HG03039 (cell line): ENCODE data around the gene EPB42.

ENCODE experiments used
- ATAC-seq: cut with Tn5 transposase; IDR thresholded peaks from one replicate; pipeline ENCODE4 v1.9.1; 2021; ENCODE audit warnings: mild to moderate bottlenecking, moderate library complexity; ENCODE audit not compliant: unreplicated experiment

Gene EPB42

GRCh38 chr15:43220991-43221403 is at the start of gene EPB42:
Gene EPB42 (minus strand): TSS chr15:43221018. CDS start chr15:43220825, 193 bp downstream.
- no peak for ATAC-seq

GRCh38 chr15:43270113-43270665 is 49.4 kb upstream of the EPB42 start:
- no peak for ATAC-seq

GRCh38 chr15:43268111-43269105 is 47.6 kb upstream of the EPB42 start:
- no peak for ATAC-seq

GRCh38 chr15:43267439-43267838 is 46.6 kb upstream of the EPB42 start:
- no peak for ATAC-seq

DNA sequence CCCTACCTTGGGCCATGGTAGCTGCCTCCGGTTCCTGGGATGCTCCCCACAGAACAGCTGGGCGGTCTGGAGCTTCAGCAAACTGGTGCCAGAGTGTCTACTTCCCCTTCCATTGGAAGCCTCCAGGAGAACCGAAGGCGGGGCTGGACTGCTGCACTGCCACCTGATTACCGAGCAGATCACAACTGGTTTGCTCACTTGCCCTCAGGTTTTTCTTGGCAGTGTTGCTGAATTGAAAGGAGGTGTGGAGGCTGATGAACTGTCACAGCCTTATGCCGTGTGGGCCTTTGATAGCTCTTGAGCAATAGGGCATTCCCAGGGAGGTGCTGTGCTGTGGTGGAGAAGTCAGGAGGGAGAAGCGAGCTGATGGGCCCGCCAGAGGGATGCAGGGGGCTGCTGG is 46.0 kb upstream of the EPB42 start, which contains the start of gene TGM5:
Gene TGM5 (minus strand): TSS at position 95 of the 400 bp plus-strand sequence. CDS start 79 bp downstream, at position 16.
- no peak for ATAC-seq

- ATAC-seq: no peak
These were observed 45.6 kb upstream of the EPB42 start for GRCh38 chr15:43266386-43266785.

- no peak for ATAC-seq
These were observed 39.3 kb upstream of the EPB42 start for GRCh38 chr15:43260011-43260615.

DNA sequence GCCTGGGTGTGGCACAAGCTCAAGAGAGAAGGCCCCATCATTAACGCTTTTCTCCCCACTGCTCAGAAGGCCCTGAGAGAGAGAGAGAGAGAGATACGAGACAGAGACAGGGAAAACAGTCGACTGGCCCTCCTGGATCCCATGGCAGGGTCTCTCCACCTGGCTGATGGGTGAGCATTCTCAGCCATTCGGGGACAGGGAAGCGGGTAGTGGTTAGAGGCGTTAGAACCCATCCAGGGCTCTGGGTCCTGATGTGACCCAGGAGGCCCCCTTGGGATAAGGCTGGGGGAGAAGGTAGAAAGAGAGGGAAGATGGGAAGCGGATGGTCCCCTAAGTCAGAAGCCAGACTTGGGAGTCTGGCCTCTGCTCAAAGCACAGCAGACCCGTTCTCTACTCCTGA is 38.0 kb upstream of the EPB42 start:
- no peak for ATAC-seq

DNA sequence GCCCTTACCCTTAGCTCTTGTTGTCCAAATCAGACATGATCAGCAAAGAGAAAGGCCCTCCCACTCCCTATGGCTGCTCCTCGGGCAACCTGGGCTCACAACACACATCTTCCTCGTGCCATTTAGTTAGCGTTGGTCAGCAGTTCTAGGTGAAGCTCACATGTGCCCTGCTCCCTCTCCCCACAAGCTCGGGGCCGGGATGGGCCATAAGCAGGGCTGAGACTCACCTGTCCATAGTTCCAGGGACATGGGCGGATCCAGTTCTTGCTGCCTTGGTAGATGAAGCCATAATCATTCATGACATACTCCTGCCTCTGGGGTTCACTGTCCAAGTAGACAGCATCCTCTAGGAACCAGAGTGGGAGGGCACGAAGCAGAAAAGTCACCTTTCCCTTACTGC is 35.5 kb upstream of the EPB42 start:
- no peak for ATAC-seq

- no peak for ATAC-seq
These were observed 34.6 kb upstream of the EPB42 start for GRCh38 chr15:43255376-43255775.

DNA sequence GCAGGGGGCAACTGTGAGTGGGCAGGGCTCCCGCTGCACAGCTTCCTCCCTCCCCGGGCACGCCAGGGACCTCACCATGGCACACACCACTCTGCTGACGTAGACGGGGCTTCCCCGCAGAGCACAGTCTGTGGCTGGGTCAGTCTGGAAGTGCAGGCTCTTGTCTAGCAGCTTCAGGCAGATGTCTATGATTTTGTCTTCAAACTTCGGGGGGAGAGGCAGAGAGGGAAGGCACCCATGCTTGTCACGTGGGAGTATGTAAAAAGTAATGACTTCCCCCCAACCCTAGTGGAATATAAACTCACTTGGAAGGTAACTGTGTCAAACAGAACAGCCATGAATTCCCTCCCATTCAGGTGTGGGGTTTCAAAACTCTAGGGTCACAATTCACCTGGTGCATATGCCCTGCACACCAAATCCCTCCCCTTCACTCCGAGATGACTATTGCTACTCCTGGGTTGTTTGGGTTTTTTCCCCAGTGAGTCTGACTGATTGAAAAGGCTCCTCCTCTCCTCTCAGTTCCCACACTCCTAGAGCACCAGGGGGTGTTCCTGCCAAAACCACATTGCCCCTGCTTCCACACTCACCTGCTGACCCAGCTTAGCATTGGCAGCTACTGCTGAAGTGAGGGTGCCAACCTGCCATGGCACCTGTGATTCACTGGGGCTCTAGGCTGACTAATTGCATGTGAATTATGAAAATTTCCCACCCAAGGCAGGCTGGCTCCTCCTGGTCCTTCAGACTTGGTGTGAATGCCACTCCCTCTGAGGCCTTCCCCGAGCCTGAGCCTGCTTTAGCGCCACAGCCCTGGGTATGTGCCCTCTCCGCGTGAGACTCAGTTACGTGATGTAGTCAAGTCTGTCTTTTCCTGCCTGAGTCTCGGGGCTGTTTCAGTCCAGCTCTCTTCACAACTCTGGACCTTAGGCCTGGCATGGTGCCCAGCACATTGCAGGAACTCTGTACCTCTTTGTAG is 32.9 kb upstream of the EPB42 start:
- ATAC-seq: peak; percentile 45

- no peak for ATAC-seq
These were observed 31.0 kb upstream of the EPB42 start for GRCh38 chr15:43251871-43252250.

DNA sequence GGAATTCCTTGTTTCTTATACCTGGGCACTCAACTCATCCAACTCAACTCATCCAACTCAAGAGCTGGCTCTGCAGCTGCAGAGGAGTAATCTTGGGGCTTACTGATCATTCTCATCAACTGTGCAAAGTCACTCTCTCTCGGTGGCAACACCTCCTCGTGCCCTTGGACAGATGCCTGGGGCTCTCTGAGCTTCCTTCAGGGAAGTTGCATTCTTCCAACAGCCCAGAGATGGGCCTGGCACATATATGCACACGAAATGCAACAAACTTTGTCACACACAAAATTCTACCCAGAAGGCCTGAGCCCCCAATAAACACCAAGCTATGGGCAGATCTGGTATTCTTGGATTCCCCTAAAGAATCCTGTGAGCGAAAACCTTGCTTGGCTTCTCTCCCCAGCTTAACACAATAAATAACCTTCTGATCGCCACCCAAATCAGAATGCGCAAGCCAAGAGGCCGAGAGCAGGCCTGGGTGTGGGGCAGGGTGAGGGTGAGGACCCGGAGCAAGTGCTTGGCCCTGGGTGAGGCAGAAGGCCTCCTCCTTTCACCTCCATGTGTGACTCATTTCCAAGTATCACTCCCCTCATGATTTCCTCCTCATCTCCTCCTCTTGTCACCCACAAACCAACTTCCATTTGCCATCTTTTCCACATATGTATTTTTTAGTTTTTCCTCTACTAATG is 30.5 kb upstream of the EPB42 start:
- ATAC-seq: no peak

DNA sequence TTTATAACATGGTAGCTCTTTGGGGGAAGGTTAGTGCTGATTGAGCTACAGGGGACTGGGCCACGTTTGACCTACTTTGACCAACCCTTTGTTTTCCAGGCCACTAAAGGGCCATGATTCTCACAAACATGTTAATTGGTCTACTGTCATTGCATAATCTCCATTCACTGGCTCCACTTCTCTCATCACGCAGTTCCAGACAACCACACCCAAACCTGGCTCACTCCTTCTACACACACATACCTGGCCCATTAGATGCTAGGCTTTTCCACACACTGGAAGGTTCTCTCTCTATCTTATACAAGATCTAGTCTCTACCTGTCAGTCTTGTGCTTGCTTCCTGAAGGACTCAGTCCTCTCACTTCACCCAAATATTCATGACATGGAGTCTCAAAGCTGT is 30.0 kb upstream of the EPB42 start:
- ATAC-seq: no peak

GRCh38 chr15:43249699-43250203 is 28.9 kb upstream of the EPB42 start:
- peak; percentile 45 for ATAC-seq

DNA sequence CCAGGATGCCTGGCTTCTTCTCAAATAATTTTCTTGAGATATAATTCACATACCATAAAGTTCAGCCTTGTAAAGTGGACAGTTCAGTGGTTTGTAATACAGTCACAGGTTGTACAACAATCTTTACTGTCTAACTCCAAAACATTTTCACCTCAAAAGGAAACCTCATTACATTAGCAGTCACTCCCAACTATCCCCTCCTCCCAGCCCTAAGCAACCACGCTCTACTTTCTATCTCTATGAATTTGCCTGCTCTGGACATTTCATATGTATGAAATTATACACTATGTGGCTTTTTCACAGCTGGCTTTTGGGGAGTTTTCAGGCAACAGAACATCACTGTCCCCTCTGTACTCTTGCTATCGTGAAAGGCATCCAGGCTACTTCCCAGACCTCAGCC is 28.4 kb upstream of the EPB42 start:
- peak; percentile 1 for ATAC-seq

DNA sequence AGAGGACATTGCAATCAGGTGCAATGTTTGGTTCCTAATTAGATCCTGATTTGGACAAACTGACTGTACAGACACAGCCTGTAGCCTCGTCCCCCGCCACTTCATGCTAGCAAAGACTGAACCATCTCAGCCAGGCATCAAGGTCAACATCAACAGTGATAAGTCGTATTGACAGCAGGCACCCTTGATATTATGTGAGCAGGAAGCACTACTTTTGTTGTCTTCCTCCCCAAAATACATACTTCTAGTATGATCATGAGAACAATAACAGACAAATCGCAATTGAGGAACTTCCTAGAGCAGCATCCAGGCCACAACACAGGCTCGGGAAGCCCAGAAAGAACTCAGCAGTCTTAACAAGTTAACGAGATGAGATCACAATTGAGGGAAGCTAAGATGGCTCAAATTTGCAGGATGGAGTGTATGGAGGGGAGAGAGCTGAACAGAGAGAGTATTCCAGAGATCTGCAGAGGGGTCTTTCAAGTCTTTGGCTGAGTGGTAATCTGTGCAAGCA is 25.5 kb upstream of the EPB42 start:
- ATAC-seq: no peak

DNA sequence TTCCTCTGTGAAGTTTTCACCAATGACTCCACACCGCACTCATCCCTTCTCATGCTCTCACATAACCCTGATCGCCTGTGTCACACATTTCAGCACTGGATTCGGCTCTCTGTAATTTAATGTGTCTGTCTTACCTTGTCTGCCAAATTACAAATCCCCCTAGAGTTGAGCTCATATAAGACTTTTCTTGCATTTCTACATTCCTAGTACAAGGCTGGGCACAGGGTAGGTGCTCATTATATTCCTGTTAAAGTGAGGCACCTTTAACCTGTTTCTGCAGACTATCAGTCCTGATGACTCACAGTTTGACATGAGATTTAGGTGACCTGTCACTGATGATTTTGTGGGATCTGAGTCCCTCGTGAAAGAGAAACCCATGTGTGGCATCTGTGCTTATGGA is 23.3 kb upstream of the EPB42 start:
- no peak for ATAC-seq

DNA sequence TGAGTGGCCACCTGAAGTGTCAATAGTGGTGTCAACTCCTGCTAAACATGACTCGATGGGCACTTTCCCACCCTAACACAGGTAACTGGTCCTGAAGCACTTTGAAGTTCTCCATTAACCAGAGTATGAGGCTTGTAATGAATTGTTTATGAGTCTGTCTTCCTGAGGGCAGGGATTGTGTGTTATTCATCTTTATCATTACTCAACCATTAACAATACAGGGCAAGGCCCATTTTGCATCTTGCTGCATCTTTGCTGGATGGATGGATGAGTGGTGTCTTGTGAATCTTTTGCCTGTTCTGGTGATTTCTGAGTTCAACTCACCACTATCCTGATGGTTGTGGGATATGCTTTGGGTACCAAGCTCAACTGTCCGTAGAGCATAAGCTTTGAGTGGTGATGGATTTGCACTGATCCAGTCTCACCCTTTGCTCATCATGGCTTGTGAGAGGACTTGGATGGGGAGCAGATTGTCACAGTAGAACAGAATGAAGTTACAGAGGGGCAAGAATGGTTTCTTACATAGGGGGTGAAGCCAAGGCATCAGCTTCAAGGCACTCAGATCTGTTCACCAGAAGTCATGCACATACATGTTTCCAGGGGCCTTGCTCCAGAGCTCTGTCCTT is 22.3 kb upstream of the EPB42 start:
- no peak for ATAC-seq
